NB4 (cell line): Measurements from ENCODE around the gene DCHS2.

Experiments used
- MYC ChIP-seq: IDR thresholded peaks from 2 replicates; pipeline ENCODE4 v1.6.1; 2011; ENCODE audit warnings: low read depth, low read length
- POLR2A ChIP-seq: IDR thresholded peaks from 2 replicates; pipeline ENCODE4 v1.6.1; 2011; ENCODE audit warnings: mild to moderate bottlenecking; ENCODE audit not compliant: insufficient read length; ENCODE audit errors: extremely low read depth
- TF ChIP-seq, protein P1 (sequence below): IDR thresholded peaks from one replicate; pipeline ENCODE4 v1.5.1; 2012; ENCODE audit warnings: low read depth, low read length
- TF ChIP-seq, protein P2 (sequence below): IDR thresholded peaks from 2 replicates; pipeline ENCODE4 v1.6.1; 2011; ENCODE audit warnings: low read depth, low read length

DNA sequence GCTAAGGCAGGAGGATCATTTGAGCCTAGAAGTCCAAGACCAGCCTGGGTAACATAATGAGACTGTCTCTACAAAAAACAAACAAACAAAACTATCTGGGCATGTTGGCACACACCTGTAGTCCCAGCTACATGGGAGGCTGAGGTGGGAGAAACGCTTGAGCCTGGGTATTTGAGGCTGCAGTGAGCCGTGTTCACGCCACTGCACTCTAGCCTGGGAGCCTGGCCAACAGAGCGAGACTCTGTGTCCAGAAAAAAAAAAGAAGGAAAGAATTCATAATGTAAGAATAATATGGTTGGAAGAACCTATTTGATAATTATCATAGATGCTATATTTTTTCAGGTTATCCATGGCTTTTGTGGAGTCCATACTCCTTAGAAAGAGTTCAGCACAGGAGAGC, 26.0 kb upstream of the DCHS2 start:
- TF ChIP-seq, protein P1, sequence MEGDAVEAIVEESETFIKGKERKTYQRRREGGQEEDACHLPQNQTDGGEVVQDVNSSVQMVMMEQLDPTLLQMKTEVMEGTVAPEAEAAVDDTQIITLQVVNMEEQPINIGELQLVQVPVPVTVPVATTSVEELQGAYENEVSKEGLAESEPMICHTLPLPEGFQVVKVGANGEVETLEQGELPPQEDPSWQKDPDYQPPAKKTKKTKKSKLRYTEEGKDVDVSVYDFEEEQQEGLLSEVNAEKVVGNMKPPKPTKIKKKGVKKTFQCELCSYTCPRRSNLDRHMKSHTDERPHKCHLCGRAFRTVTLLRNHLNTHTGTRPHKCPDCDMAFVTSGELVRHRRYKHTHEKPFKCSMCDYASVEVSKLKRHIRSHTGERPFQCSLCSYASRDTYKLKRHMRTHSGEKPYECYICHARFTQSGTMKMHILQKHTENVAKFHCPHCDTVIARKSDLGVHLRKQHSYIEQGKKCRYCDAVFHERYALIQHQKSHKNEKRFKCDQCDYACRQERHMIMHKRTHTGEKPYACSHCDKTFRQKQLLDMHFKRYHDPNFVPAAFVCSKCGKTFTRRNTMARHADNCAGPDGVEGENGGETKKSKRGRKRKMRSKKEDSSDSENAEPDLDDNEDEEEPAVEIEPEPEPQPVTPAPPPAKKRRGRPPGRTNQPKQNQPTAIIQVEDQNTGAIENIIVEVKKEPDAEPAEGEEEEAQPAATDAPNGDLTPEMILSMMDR, result no peak
- TF ChIP-seq, protein P2, sequence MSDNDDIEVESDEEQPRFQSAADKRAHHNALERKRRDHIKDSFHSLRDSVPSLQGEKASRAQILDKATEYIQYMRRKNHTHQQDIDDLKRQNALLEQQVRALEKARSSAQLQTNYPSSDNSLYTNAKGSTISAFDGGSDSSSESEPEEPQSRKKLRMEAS, result no peak
- TF ChIP-seq POLR2A (no peak), MYC (no peak)
